Parathyroid adenoma (tissue), 2 donors: ENCODE measurements around the gene FBLN2.

Experiments
- H2AFZ ChIP-seq: fragments of 300-600 bp; sonication (generic); one replicate; pipeline ENCODE4 v1.7.0; 2017; ENCODE audit warnings: antibody characterized with exemption, mild to moderate bottlenecking
- H3K27ac ChIP-seq: fragments of 300-600 bp; sonication (generic); one replicate; pipeline ENCODE4 v1.7.0; 2017
- H3K27me3 ChIP-seq: fragments of 300-600 bp; sonication (generic); one replicate; pipeline ENCODE4 v1.7.0; 2017; ENCODE audit warnings: low read length; ENCODE audit not compliant: control insufficient read depth, insufficient read depth
- H3K36me3 ChIP-seq: fragments of 300-600 bp; sonication (generic); one replicate; pipeline ENCODE4 v1.7.0; 2017; ENCODE audit warnings: low read length; ENCODE audit not compliant: control insufficient read depth, insufficient read depth
- H3K4me1 ChIP-seq: fragments of 300-600 bp; sonication (generic); one replicate; pipeline ENCODE4 v1.7.0; 2017; ENCODE audit warnings: control low read depth
- H3K4me2 ChIP-seq: fragments of 300-600 bp; sonication (generic); one replicate; pipeline ENCODE4 v1.7.0; 2017; ENCODE audit warnings: low read length
- H3K4me3 ChIP-seq: fragments of 300-600 bp; sonication (generic); one replicate; pipeline ENCODE4 v1.7.0; 2017; ENCODE audit warnings: low read depth, low read length
- H3K79me2 ChIP-seq: fragments of 300-600 bp; sonication (generic); one replicate; pipeline ENCODE4 v1.7.0; 2017; ENCODE audit warnings: control low read depth
- H3K9ac ChIP-seq: fragments of 300-600 bp; sonication (generic); one replicate; pipeline ENCODE4 v1.7.0; 2017; ENCODE audit warnings: mild to moderate bottlenecking
- H3K9me3 ChIP-seq: fragments of 300-600 bp; sonication (generic); one replicate; pipeline ENCODE4 v1.7.0; 2017; ENCODE audit warnings: low read length; ENCODE audit not compliant: control insufficient read depth
- CTCF ChIP-seq: fragments of 300-600 bp; sonication (generic); IDR thresholded peaks from one replicate; pipeline ENCODE4 v1.7.0; 2017; ENCODE audit warnings: antibody characterized with exemption, mild to moderate bottlenecking
- donor health status: primary hyperparathyroidism.

The FBLN2 gene

DNA sequence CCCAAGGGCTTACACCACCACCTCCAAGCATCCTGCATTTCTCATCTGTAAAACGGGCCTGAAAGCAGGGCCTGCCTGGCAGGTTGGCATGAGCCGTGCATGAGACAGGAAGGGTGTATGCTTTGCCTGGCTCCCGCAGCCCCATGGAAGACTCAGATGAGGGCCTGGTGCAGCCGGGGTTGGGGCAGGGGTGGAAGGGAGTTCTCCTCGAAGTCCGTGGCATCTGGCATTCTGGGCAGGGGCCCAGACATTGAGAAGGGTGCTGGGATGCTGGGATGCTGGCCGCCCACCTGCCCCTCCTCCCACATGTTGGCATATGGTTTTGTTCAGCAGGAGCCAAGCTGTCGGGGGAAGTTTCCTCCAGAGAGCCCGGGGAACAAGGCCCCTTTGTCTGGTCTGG lies 13.0 kb upstream of the FBLN2 start:
- Histone ChIP-seq H3K36me3 (no peaks in the 10 kb centered on the region), H3K79me2 (no peaks in the 10 kb centered on the region), H3K4me3 (no peak overlapping the region), H3K4me1 (no peaks in the 10 kb centered on the region), H3K27me3 (no peaks in the 10 kb centered on the region), H3K9ac (no peak overlapping the region), H2AFZ (no peak overlapping the region), H3K27ac (no peak overlapping the region), H3K9me3 (no peaks in the 10 kb centered on the region), H3K4me2 (no peak overlapping the region)
- TF ChIP-seq CTCF: no peak

DNA sequence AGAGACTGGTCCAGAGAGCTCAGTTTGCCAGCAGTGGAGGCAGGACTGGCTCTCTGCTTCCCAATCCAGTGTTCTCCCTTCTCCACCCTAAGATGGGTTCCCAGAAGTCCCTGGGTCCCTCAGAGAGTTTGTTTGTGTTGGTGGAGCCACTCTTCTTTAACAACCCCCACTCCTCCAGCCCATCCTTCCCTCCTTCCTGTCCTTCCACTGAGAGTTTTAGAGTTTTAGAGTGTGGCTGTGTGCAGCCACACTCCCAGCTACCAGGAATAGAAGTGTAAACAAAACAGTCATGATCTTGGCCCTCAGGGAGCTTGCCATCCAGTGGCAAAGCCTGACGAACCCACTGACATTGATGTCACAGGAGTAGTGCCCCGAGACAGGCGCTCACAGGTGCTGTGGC lies 12.5 kb upstream of the FBLN2 start:
- Histone ChIP-seq H3K4me3 (no peak overlapping the region), H3K27me3 (no peaks in the 10 kb centered on the region), H2AFZ (no peak overlapping the region), H3K9me3 (no peaks in the 10 kb centered on the region), H3K4me1 (no peaks in the 10 kb centered on the region), H3K79me2 (no peaks in the 10 kb centered on the region), H3K4me2 (no peak overlapping the region), H3K9ac (no peak overlapping the region), H3K36me3 (no peaks in the 10 kb centered on the region), H3K27ac (no peak overlapping the region)
- TF ChIP-seq CTCF: no peak

DNA sequence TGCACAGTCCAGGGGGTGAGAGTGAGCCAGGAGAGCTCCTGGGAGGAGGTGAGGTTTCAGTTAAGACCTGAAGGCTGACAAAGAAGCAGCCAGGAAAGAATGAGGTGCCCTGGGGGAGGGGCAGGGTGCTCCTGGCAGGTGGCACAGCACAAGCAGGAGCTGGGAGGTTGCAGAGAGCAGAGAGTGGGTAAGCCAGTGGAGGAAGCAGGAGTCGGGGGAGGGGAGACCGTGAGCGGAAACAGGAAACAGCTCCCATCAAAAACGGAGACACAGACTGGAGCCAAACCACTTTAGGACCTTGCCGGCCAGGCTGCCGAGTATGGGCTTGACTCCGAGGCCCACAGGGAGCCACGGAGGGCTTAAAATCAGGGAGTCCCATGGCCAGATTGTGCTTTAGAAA lies 12.1 kb upstream of the FBLN2 start:
- Histone ChIP-seq H3K36me3 (no peaks in the 10 kb centered on the region), H2AFZ (no peak overlapping the region), H3K4me2 (no peak overlapping the region), H3K9ac (no peak overlapping the region), H3K4me3 (no peak overlapping the region), H3K4me1 (no peaks in the 10 kb centered on the region), H3K27me3 (no peaks in the 10 kb centered on the region), H3K79me2 (no peaks in the 10 kb centered on the region), H3K27ac (no peak overlapping the region), H3K9me3 (no peaks in the 10 kb centered on the region)
- TF ChIP-seq CTCF: no peak

DNA sequence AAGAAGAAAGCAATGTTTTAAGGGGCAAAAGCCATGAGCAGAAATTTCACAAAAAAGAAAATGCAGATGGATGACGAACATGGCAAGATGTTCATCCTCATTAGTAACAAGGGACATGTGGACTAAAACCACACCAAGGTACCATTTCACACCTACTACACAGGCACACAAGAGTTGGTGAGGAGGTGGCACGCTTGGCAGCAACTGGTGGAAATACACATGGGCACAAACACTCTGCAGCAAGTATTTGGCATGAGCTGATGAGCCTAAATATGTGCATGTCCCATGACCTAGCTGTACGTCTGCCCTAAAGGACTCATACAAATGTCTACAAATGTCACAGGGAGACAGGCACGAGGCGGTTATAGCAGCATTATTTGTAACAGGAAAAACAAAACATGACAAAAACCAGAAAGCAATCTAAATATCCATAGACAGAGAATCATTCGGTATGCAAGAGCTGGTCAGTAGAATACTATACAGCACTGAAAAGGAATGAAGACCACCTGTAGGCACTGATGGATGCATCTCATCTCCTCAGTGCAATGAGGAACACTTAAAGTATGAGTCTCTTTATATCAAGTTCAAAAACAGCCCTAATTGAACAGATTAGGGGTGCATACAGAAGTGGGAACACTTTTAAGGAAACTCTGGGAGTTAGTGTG lies 11.5 kb upstream of the FBLN2 start:
- TF ChIP-seq CTCF: no peak
- Histone ChIP-seq H3K36me3 (no peaks in the 10 kb centered on the region), H3K4me1 (no peaks in the 10 kb centered on the region), H3K4me2 (no peak overlapping the region), H3K27ac (no peak overlapping the region), H3K9me3 (no peaks in the 10 kb centered on the region), H3K79me2 (no peaks in the 10 kb centered on the region), H2AFZ (no peak overlapping the region), H3K9ac (no peak overlapping the region), H3K27me3 (no peaks in the 10 kb centered on the region), H3K4me3 (no peak overlapping the region)

GRCh38 chr3:13537909-13538296 lies 11.0 kb upstream of the FBLN2 start:
- Histone ChIP-seq H2AFZ (no peak overlapping the region), H3K79me2 (no peaks in the 10 kb centered on the region), H3K27ac (no peak overlapping the region), H3K9ac (no peak overlapping the region), H3K9me3 (no peaks in the 10 kb centered on the region), H3K4me3 (no peak overlapping the region), H3K27me3 (no peaks in the 10 kb centered on the region), H3K4me1 (no peaks in the 10 kb centered on the region), H3K36me3 (no peaks in the 10 kb centered on the region), H3K4me2 (no peak overlapping the region)
- TF ChIP-seq CTCF: no peak
